NCI-H2107 treated with DMSO at 0.1 percent for 48 hours (cell line): Measurements from ENCODE around the gene DHRS7.

Experiments used
- DNase-seq: peaks from one replicate; lab custom pipeline; 2025; ENCODE audit not compliant: unreplicated experiment; lab: John Stamatoyannopoulos, UW

DHRS7 gene

DNA sequence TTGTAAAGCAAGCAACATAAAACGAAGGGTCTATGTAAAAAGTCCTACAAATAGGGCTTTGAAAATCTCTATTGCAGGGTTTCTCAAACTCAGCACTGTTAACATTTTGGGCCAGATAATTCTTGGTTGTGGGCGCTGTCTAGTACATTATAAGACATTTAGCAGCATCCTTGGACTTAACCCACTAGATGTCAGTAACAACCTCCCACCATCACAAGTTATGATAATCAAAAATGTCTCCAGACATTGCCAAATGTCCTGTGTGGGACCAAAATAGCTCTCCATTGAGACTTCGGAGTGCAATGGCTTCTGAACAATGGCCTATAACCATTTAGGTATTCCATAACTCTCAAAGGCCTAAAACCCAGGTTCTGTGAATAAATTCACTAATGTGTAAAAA lies 22.9 kb upstream of the DHRS7 start:
- DNase-seq = no peak

DNA sequence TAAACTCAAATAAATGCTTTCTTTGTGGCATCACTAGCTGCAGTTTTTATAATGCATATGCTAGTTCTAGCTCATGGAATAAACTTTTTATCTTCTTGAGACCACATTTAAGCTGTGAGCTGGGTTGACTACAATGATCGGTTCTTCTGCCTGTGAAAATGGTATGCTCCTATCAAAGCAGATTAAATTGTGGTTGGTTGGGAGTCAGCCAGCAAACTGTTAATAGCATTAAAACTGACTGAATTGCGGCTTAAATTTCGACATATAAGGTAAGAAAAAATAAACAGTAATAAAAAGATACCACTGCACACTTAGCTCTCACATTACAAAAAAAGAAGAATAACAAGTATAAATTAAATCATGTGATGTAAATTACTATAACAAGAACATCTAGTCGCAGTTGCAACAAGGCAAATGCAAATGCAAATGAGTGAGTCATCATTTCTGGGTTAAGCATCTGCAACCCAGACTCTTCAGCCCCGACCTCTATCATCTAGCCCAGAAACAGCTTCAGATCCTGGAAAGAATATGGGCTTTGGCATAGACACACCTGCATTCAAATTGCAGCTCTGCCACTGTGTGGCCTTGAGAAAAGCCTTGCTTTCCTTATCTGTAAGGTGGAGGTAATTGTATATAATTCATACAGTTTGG lies 19.8 kb upstream of the DHRS7 start:
- peak; percentile 64 for DNase-seq

DNA sequence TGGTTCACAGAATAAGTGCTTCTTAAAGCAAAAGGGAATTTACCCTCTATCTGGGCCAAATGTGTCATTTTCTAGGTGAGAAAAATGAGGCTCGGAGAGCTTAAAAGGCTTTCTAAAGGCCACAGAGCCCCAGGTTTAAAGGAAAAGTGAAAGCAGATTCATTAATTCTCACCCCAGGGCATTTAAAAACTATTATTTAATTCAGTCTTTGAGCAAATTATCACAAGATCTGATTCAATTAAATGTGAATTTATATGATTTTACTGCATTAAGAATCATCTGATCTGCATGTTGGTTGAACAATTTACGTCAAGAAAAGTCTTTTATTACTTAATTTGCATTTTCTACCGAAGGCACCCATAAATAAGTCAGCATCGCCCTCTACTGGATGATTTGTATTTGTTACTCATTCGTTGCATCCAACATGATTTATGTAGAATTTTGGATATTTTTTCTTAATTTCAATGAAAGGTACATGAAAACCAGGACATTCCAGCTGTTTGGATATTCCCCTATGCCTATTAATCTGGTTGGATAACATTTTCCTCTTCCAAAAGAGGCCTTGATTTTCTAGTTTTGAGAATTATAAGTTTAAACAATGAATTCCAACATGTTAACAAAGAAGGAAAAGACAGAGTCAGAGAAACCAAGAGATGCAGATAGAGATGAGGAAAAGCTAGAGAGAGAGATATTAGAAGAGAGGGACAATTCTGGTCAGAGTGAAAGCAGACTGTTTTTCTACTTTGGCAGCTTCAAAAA lies 19.1 kb upstream of the DHRS7 start:
- DNase-seq = peak; percentile 95

DNA sequence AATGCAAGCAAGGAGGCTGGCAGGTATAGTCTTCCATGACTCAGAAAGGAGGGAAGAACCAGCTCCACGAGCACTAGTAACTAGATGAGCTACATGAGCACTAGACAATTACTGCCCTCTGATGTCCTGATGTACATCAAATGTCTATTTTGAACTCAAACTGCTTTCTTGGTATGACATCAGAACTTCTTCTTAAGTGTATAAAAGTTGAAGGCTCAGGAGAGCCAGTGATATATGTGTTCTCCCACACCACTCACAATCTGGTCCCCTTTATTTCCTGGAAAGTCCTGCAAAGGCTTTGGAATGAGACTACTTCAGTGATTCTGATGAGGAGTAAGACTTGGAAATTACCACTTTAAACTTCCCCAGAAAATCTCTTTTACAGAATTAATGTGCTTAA lies 18.5 kb upstream of the DHRS7 start:
- peak; percentile 57 for DNase-seq

DNA sequence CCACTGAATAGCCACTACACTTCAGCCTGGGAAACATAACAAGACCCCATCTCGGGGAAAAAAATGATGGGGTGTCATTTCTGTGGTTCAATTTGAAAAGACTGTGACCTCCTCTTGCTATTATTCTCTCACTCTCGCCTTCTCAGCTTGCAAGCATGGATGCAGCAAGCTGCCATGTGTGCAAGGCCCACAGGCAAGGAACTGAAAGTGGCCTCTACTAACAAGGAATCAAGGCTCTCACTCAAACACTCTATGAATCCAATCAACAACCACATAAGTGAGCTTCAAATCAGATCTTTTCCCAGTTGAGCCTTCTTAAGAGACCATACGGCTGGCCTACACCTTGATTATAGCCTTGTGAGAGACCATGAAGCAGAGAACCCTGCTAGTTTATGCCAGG lies 17.9 kb upstream of the DHRS7 start:
- no peak for DNase-seq

DNA sequence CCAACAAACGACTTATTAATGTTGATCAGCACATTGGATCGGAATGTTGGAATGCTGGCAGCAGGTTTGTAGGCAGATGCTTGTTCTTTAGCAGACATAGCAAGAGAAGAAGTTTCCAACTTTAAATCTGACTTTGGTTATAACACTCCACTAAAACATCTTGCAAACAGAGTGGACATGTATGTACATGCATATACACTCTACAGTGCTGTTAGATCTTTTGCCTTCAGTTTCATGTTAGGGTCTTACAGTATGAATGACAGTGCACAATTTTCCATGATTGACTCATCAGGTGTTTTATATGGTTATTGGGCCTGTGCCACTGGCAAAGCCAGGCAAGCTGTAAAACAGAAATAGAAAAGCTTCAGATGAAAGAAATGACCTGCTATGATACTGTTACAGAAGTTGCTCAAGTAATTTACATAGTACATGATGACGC lies 14.3 kb upstream of the DHRS7 start:
- no peak for DNase-seq

DNA sequence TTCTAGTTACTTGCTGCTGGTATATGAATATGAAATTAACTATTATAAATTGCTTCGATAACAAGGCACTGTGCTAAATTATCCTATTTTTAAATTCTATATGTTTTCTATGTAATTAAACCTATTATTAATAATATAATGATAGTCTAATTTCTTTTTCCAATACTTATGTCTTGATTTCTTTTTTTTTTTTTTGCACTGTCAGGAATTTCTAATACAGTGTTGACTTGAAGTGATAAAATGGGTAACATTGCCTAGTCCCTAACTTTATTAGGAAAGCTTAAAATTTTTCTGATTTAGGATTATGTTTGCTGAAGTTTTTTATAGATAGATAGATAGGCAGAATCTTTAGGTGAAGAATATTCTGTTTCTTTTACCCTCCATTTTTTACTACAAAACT lies 13.6 kb upstream of the DHRS7 start:
- DNase-seq = no peak

DNA sequence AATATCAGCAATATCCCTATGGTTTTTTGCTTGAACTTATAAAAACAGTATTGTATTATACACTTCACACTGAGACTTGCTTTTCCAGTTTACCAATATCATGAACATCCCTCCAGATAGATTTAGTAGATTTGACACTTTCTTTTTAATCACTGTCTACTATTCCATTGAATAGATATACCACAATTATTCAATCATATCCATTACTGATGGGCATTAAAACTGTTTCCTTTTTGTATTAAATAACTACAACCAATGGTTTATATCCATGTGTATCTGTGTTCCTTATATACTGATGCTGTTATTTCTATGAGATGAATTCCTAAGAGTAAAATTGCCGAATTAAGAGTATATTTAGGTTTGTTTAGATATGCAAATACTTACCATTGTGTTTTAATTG lies 13.0 kb upstream of the DHRS7 start:
- no peak for DNase-seq

DNA sequence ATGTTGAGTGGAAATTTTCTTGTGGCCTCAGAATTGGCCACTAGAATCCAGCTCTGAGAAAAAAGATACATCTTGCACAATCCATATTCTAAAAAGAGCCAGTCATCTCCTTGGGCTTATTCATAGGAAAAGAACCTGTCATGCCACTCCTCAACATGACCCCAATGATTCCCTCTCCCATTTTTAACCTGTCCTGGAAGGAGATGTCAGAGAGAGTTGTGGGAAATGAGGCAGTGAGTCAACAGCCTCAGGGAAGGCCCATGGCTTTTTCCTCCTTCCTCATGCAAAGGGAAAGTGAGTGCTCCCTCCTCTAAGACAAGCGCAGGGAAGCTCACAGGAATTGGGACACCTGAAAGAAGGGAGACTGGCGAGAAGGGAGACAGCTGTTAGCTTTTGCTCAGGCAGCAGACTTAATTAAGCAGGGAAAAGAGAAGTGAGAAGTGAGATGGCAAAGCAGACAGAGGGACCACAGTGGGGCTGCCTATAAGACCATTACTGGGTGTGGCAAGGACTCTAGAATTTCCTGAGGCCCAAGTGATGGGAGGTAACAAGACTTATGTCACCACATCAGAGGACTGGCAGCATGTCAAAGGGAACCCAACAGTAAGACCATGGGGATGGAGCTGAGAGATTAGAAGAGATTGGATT lies 10.2 kb upstream of the DHRS7 start:
- DNase-seq = no peak

DNA sequence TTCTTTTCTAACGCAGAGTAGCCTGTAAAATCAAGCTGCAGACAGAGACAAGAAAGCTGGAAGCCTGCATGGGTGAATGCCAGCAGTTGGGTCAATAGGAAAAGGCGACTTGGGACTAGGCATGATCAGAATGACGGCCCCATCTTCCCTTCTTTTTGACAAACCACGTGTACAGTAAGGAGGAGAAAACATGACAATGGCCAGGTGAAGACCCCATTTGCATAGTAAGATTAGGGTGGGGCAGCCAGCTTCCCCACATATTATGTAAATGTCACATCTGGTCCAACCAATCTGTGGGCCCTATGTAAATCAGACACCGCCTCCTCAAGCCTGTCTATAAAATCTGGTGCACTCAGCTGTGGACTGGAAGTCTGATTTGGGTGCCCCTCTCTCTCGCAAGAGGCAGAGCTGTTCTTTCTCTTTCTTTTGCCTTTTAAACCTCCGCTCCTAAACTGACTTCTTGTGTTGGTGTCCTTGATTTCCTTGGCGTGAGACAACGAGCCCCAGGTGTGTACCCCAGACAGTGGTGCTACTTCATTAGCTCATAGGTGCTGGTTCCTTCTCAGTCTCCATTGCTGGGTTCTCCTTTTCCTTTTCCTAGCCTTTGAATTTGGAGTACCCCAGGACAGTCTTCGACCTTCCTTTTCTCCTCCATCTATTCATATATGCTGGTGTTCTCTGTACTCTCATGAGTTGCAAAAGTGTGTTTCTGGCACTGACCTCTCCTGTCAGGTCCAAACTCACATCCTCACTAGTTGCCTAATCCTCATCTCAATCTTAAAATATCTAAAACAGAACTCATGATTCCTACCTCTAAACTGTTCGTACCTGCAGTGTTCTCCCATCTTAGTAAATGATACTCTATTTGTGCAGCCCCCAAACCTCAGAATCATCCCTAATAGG lies 9.4 kb upstream of the DHRS7 start:
- DNase-seq = no peak

DNA sequence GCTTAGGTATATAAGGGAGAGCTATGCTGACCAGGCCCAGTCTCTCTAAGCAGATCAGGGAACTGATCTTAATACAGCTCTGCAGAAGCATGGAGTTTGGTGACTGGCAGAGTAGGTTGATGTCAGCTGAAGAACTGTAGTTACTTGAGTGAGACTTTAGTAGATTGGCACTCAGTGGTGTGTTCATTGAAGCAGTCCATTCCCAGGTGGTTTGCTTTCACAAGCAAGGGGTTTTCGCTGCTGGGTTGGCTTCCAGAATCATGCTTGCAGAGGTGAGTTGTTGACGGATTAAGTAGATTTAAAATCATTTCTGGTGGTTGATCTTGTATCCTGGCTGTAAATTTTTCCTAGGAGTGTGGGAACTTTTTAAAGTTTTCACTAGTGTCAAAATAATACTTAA lies 6.5 kb upstream of the DHRS7 start:
- no peak for DNase-seq

DNA sequence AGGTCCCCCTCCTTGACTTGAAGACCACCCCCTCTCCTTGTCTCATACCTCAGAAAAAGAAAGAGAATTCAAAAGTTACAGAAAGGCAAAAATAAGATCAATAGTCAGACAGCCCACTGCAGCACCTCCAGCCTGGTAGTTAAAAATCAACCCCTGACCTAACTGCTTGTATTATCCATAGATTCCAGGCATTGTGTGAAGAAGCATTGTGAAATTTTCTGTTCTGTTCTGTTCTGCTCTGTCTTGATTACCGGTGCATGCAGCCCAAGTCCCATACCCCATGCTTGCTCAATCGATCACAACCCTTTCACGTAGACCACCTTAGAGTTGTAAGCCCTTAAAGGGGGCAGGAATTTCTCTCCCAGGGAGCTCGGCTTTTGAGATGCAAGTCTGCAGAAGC lies 5.8 kb upstream of the DHRS7 start:
- DNase-seq = no peak

DNA sequence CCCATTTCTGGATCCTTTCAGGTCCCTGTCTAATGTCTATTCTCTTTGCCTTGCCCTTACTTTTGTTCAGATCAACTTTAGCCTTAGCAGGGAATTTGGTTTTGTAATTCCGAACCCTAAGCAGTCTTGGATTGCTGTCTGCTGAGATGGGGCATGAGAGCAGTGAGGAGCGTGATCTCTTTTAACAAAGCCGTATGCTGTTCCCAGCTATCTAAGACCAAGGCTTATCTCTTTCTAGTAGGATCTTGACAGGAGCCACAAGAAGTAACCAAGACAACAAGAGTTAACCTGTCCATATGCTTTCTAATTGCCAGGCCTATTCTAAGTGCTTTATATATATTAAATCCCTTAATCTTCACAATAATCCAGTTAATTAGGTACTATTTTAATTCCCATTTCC lies 4.5 kb upstream of the DHRS7 start:
- DNase-seq = no peak

DNA sequence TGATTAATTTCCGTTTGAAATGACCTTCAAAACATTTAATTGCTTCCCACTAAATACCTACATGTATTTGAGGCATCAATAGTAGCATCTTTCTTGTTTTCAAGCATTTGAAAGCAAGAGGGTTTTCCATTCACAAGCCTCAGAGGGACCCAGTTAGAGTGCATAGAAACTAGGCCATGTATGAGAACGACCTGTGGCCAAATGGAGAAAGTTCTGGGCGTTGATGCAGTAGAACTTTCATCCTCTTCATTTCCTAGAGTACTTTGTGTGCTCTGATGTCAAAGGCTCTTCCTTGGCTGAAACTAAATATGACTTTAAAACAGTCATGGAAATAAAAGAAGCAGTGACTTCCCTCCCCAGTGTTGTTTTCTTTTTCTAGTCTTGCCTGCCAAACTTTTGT lies 944 bp upstream of the DHRS7 start:
- DNase-seq = no peak

DNA sequence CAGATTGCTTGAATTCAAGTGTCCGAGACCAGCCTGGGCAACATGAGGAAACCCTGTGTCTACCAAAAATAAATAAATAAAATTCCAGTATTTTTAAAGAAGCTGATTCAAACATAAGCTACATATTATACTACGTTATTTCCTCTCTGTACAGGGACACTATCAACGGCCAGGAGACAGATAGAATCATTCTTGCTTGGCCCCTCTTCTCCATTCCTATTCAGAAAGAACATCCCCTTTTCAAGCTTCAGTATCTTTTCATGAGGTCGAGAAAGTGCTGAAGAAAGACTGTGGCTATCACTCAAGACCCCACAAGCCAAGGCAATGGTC lies 314 bp upstream of the DHRS7 start:
- no peak for DNase-seq

DNA sequence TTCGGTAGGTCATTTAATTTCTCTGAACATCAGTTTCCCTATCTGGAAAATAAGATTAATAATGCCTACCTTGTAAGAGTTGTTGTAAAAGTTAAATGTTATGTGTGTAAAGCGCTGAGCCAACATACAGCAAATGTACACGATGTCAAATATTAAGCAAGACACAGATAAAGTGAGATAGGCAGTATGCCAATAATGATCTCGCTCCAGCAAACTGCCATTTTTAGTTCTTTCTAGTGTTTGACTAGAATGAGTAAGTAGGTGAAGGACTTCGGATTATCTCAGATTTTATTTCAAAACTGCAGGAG lies 840 bp downstream of the DHRS7 start:
- DNase-seq = no peak

DNA sequence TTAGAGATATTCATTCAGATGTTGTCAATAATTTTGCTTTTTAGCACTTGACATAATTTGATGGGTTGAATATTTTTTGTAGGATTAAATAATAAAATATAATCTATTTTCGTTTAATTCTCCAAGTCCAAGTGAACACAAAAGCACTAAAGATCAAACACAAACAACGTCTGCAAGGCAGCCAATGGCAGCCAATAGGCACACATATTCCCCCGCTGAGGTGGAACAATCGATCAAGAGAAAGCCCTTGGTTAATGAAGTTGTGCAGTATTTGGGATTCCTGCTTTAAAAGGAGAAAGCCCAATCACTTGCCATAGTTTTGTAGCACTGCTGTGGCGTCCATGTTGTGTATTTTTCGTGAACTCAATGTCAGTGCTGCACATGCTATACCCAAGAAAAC lies 1.5 kb downstream of the DHRS7 start:
- DNase-seq = peak; percentile 68

DNA sequence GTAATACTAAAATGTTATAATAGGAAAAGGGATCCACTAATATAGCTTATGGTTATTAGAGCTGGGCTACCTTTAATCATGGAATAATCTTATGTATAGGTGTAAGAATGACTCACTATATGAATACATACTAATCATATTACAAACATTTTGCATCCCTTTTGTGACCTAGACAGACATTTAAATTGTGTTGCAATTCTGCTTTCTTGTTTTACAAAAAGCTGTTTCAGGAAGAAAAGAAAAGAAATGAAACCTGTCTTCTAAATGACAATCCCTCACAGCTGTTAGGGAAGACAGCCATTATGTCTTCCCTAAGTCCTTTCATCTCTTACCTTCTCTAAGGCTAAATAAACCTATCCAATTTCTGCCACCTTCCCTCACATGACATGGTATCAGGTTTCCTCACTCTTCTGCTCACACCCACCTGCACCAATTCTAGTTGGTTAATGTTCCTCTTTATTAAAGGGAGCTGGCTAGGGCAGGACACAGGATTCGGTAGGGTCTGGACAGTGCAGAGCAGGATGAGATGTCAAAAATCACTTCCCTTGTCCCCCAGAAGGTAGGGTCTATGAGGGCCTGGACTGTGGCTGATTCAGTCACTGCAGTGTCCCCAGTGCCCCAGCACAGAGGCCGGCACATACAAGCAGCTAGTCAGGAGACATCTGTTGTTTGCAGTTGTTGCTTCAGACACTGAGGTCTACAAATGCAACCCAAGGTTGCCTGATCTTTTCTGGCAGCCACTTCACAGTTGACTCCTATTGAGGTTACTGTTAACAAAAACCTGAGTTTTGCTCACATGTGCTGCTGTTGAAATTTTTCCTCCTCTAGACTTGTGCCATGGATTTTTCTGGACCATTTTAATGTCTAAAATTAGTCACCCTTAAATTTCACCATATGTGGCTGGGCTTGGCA lies 3.7 kb downstream of the DHRS7 start:
- peak; percentile 99 for DNase-seq

DNA sequence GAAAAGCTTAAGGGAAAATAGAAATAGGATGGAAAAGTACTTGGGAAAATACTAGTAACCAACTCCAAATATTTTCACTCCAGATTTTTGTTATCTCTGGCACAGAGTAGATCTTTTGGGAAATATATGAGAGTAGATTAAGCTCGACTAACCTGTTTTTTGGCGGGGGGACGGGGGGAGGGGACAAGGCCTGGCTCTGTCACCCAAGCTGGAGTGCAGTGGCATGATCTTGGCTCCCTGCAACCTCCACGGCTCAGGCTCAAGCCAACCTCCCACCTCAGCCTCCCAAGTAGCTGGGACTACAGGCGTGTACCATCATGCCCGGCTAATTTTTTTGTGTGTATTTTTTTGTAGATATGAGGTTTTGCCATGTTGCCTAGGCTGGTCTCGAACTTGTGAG lies 4.8 kb downstream of the DHRS7 start:
- no peak for DNase-seq

DNA sequence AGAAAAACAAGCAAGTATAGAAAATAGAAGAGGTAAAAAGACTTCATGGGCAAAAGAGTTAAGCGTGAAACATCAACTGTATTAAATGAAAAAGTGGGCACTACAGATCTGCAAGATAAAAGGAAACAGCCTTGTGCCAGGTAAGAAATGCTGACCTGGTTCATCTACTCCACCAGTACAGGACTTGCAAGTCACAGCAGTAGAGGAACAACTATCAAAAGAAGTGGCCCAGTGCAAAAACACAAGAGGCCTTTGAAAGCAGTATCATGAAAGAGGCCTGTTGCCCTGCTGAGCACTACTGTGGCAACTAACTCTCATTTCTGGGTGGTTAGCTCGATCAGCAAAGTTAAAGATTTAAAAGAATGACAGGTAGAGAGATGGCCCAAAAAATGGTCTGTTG lies 10.5 kb downstream of the DHRS7 start:
- DNase-seq = no peak

DNA sequence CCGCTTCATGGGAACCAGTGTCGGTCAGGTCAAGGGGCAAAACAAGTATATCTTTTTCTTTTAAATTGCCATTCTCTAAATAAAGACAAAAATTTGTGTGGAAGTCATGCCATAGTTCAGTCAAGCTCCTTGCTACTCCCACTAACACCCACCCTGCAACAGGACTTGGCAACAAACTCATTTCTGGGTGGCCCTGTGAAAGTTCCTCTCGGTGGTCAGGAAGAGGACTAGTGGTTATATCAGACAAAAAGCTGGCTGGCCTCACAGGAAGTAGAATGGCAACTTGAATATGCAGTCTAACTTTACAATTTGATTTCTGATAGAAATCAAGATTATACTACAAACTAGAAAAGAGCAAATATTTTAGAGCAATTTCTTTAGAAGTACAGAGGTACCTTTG lies 11.2 kb downstream of the DHRS7 start:
- DNase-seq = no peak
